Upper lobe of left lung (tissue), 6 donors: ENCODE results near the gene SREBF1. TPM values are rescaled to one million over a fixed set of nuclear protein-coding genes. Genes with fewer than 3 reads are reported as not detected.

Experiments
- ATAC-seq, 2 donors: fragments of 200-7000 bp; cut with Tn5 transposase; one replicate each; pipeline ENCODE4 v1.9.1; 2022; ENCODE audit warnings: mild to moderate bottlenecking in 2 of 2, moderate library complexity in 2 of 2; ENCODE audit not compliant: low FRiP score in 2 of 2
- DNase-seq, 2 donors: peaks; one replicate each; pipeline ENCODE4 v3.0.0-alpha.2; 2019 to 2020
- H3K27ac ChIP-seq, 4 donors: fragments of 200-600 bp; sonication (generic); one replicate each; pipeline ENCODE4 v1.5.1; 2016 to 2019
- H3K27me3 ChIP-seq, 4 donors: fragments of 200-600 bp; sonication (generic); one replicate each; pipeline ENCODE4 v1.5.1; 2017 to 2019
- H3K36me3 ChIP-seq, 4 donors: fragments of 200-600 bp; sonication (generic); one replicate each; pipeline ENCODE4 v1.5.1; 2016 to 2019
- H3K4me1 ChIP-seq, 4 donors: fragments of 200-600 bp; sonication (generic); one replicate each; pipeline ENCODE4 v1.5.1; 2018 to 2019
- H3K4me3 ChIP-seq, 4 donors: fragments of 200-600 bp; sonication (generic); one replicate each; pipeline ENCODE4 v1.5.1; 2017 to 2019; ENCODE audit warnings: mild to moderate bottlenecking in 2 of 4, moderate library complexity in 1 of 4
- H3K9me3 ChIP-seq, 4 donors: fragments of 200-600 bp; sonication (generic); one replicate each; pipeline ENCODE4 v1.5.1; 2018 to 2019
- CTCF ChIP-seq, 6 experiments: fragments of 450-650 bp in 4 of 6; fragments of 200-600 bp in 2 of 6; sonication (generic) in 2 of 6; IDR thresholded peaks; one replicate each; pipeline ENCODE4 v1.5.1; 2016 to 2019; ENCODE audit warnings: antibody characterized with exemption in 6 of 6
- EP300 ChIP-seq, 4 donors: sonication (generic); formaldehyde crosslinking; IDR thresholded peaks; one replicate each; pipeline ENCODE4 v1.5.1; 2017; ENCODE audit warnings: antibody characterized with exemption in 4 of 4, control low read depth in 2 of 4
- POLR2A ChIP-seq, 4 donors: fragments of 450-650 bp; IDR thresholded peaks; one replicate each; pipeline ENCODE4 v1.5.1; 2016 to 2017; ENCODE audit warnings: antibody characterized with exemption in 4 of 4, mild to moderate bottlenecking in 2 of 4
- POLR2AphosphoS5 ChIP-seq, 2 donors: sonication (generic); formaldehyde crosslinking; IDR thresholded peaks; one replicate each; pipeline ENCODE4 v1.5.1; 2017; ENCODE audit warnings: antibody characterized with exemption in 2 of 2
- WGBS, 2 donors: methylation state at CpG; one replicate each; pipeline ENCODE4 v1.1.5; 2017 to 2018; 5-methylcytosine and 5-hydroxymethylcytosine counted together
- total RNA-seq, 6 donors: library from RNA; depleted of rRNA in 4 of 6; stranded (reverse); fragments of >200 nt in 4 of 6; gene quantifications; one replicate each; pipeline versions ENCODE4 v1.1.0 to v1.2.1, GENCODE V29; 2016 to 2021
- donor health status: DM: no; HTN: no; CAD: no; lungs with moderate emphysema.
- donor health status: DM: no; HTN: yes; CAD: no; lungs with severe emphysema.

SREBF1 gene
- total RNA-seq, 6 donors from 2014 or later = 64.2 to 579 (median 123) TPM

DNA sequence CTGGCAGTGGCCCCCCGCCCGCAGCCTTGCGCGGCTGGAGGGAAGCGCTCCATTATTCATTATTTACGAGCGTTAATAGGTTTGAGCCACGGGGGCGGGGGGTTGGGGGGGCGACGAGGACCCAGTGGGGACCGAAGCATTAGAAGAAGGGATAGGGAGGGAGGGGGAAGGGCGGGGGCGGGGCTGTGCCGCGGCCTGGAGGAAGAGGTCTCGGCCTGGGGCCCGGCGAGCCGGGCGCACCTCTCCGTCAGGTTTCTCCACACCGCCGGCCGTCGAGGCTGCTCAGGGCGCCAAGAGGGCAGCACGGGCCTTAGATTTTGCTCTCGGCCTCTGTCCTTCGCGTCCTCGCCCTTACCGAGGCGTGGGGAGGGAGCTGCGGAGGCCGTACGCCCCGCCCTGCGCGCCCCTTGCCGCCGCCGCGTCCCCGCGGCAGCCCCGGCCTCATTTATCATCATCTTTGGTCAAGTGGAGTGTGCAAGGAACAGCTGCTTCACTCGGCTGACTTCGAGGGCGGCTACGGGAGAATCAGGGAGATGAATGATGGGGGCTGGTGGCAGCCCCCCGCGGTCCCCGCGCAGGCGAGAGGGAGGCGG lies 54.2 kb downstream of the SREBF1 start:
- H3K9me3 ChIP-seq = no peaks in the 10 kb centered on the region
- no peaks in the 10 kb centered on the region for H3K36me3 ChIP-seq
- peaks cover 0 to 5% (median 0%) of the 10 kb centered on the region in 4 donors for H3K27me3 ChIP-seq
- no peak for TF ChIP-seq EP300 (IDR thresholded peaks at IDR 0.05)
- no peak for TF ChIP-seq POLR2A (IDR thresholded peaks at IDR 0.05)
- TF ChIP-seq POLR2AphosphoS5 (IDR thresholded peaks at IDR 0.05) = no peak
- no peak for TF ChIP-seq CTCF (IDR thresholded peaks at IDR 0.05)
- H3K4me3 ChIP-seq = peak overlapping the region; percentile 36 to 60 (median 52)
- WGBS, 2 donors = 2% methylated on average over 35 of the region's 57 CpGs; no CpG with 5 or more reads in 1 of the 2 donors
- ATAC-seq (no peak), DNase-seq (peak in 1 of 2 donors; percentile 85)
- peak overlapping the region in 2 of 4 donors; percentile 4 to 81 for H3K27ac ChIP-seq
- peaks cover 46 to 64% (median 51%) of the 10 kb centered on the region in 4 donors for H3K4me1 ChIP-seq

- no peak for TF ChIP-seq CTCF (IDR thresholded peaks at IDR 0.05)
- TF ChIP-seq POLR2A (IDR thresholded peaks at IDR 0.05) = no peak
- TF ChIP-seq EP300 (IDR thresholded peaks at IDR 0.05) = no peak
- TF ChIP-seq POLR2AphosphoS5 (IDR thresholded peaks at IDR 0.05) = no peak
- Histone ChIP-seq H3K27me3 (peaks cover 0 to 5% (median 0%) of the 10 kb centered on the region in 4 donors), H3K4me1 (peaks cover 46 to 64% (median 51%) of the 10 kb centered on the region in 4 donors), H3K27ac (peak overlapping the region; percentile 34 to 81 (median 53)), H3K4me3 (peak overlapping the region; percentile 13 to 60 (median 52)), H3K36me3 (no peaks in the 10 kb centered on the region), H3K9me3 (no peaks in the 10 kb centered on the region)
- DNase-seq (peak; percentile 47 to 91), ATAC-seq (peak in 1 of 2 donors; percentile 31)
- 2 to 6% methylated on average over 19 to 68 of the region's 88 CpGs for WGBS, 2 donors
Observed at GRCh38 chr17:17781591-17782496, 54.9 kb downstream of the SREBF1 start.

GRCh38 chr17:17780922-17781590 lies 55.7 kb downstream of the SREBF1 start:
- Histone ChIP-seq H3K4me3 (peak overlapping the region in 3 of 4 donors; percentile 45 to 60 (median 59)), H3K9me3 (no peaks in the 10 kb centered on the region), H3K36me3 (no peaks in the 10 kb centered on the region), H3K4me1 (peaks cover 46 to 64% (median 51%) of the 10 kb centered on the region in 4 donors), H3K27ac (peak overlapping the region in 3 of 4 donors; percentile 44 to 81 (median 62)), H3K27me3 (peaks cover 0 to 5% (median 0%) of the 10 kb centered on the region in 4 donors)
- ATAC-seq (no peak), DNase-seq (no peak)
- no peak for TF ChIP-seq POLR2AphosphoS5 (IDR thresholded peaks at IDR 0.05)
- TF ChIP-seq POLR2A (IDR thresholded peaks at IDR 0.05) = no peak
- TF ChIP-seq EP300 (IDR thresholded peaks at IDR 0.05) = no peak
- peak in 1 of 6 experiments; percentile 18 for TF ChIP-seq CTCF (IDR thresholded peaks at IDR 0.05)
- 30 to 38% methylated on average over 10 to 11 of the region's 11 CpGs for WGBS, 2 donors

- peaks cover 43 to 54% (median 47%) of the 10 kb centered on the region in 4 donors for H3K4me1 ChIP-seq
- no peak for DNase-seq
Observed at GRCh38 chr17:17779015-17779611, 57.7 kb downstream of the SREBF1 start.

More at GRCh38 chr17:17779015-17779611, 57.7 kb downstream of the SREBF1 start:
- WGBS, 2 donors = 79 to 89% methylated on average over 13 to 16 of the region's 16 CpGs
- H3K36me3 ChIP-seq = no peaks in the 10 kb centered on the region
- no peak overlapping the region for H3K4me3 ChIP-seq
- peak; percentile 3 to 4 for ATAC-seq
- peak overlapping the region in 3 of 4 donors; percentile 5 to 75 (median 40) for H3K27ac ChIP-seq
- TF ChIP-seq POLR2AphosphoS5 (IDR thresholded peaks at IDR 0.05) (no peak), CTCF (IDR thresholded peaks at IDR 0.05) (no peak), EP300 (IDR thresholded peaks at IDR 0.05) (no peak), POLR2A (IDR thresholded peaks at IDR 0.05) (no peak)
- no peaks in the 10 kb centered on the region for H3K9me3 ChIP-seq
- peaks cover 0 to 5% (median 0%) of the 10 kb centered on the region in 4 donors for H3K27me3 ChIP-seq
